HepG2 (cell line): ENCODE data around the gene MYOM1. TPM values are rescaled to one million over a fixed set of nuclear protein-coding genes. Genes with fewer than 3 reads are reported as not detected.
A peak's percentile ranks its signal among the peaks of the same experiment; 100 is the strongest.

Experiments
- ARNT2 ChIP-seq: sonication (generic); formaldehyde crosslinking; IDR thresholded peaks from 2 replicates; pipeline ENCODE4 v1.8.0; 2022; ENCODE audit warnings: mild to moderate bottlenecking, low read depth, missing genetic modification reagents, moderate library complexity
- CEBPG ChIP-seq: IDR thresholded peaks from 2 replicates; pipeline ENCODE4 v1.6.1; 2016
- EED ChIP-seq: sonication (generic); formaldehyde crosslinking; IDR thresholded peaks from 2 replicates; pipeline ENCODE4 v1.5.0; 2020; ENCODE audit warnings: mild to moderate bottlenecking, missing genetic modification reagents
- ERF ChIP-seq: IDR thresholded peaks from 2 replicates; pipeline ENCODE4 v1.6.1; 2018; ENCODE audit warnings: missing biosample characterization, missing genetic modification reagents
- EZH2 ChIP-seq: conservative IDR thresholded peaks from 2 replicates; pipeline ENCODE4 v1.6.1; 2012; ENCODE audit warnings: mild to moderate bottlenecking, low read depth, low read length, moderate library complexity
- FOXA1 ChIP-seq, 2 experiments: fragments of 450-650 bp in 1 of 2; sonication (generic) in 1 of 2; formaldehyde crosslinking in 1 of 2; IDR thresholded peaks; 2 replicates each; pipeline versions ENCODE4 v1.4.0 to v1.6.1; 2016 to 2020; ENCODE audit warnings: missing genetic modification reagents in 1 of 2
- HOMEZ ChIP-seq: IDR thresholded peaks from 2 replicates; pipeline ENCODE4 v1.6.1; 2016; ENCODE audit warnings: low read depth
- KDM4B ChIP-seq: sonication (generic); formaldehyde crosslinking; IDR thresholded peaks from 2 replicates; pipeline ENCODE4 v1.4.0; 2020; ENCODE audit warnings: missing genetic modification reagents
- KLF9 ChIP-seq: IDR thresholded peaks from 2 replicates; pipeline ENCODE4 v1.6.1; 2016; ENCODE audit warnings: low read depth
- NFIC ChIP-seq: IDR thresholded peaks from 2 replicates; pipeline ENCODE4 v1.6.1; 2012; ENCODE audit warnings: mild to moderate bottlenecking, low read length, inconsistent platforms
- NR3C1 ChIP-seq: sonication (generic); formaldehyde crosslinking; IDR thresholded peaks from 2 replicates; pipeline ENCODE4 v1.4.0; 2020; ENCODE audit warnings: missing genetic modification reagents
- NRL ChIP-seq: sonication (generic); formaldehyde crosslinking; IDR thresholded peaks from 2 replicates; pipeline ENCODE4 v1.5.0; 2020; ENCODE audit warnings: missing genetic modification reagents, mild to moderate bottlenecking, moderate library complexity, borderline replicate concordance
- RBFOX2 ChIP-seq: fragments of 200-400 bp; formaldehyde crosslinking; IDR thresholded peaks from 2 replicates; pipeline ENCODE4 v1.6.1; 2017; ENCODE audit warnings: low read depth, mild to moderate bottlenecking, low read length
- SOX6 ChIP-seq, 2 experiments: fragments of 450-650 bp in 1 of 2; sonication (generic) in 1 of 2; formaldehyde crosslinking in 1 of 2; IDR thresholded peaks; 2 replicates each; pipeline versions ENCODE4 v1.4.0 to v1.6.1; 2017 to 2020; ENCODE audit warnings: antibody characterized with exemption in 1 of 2, mild to moderate bottlenecking in 1 of 2, missing genetic modification reagents in 1 of 2
- SSRP1 ChIP-seq: IDR thresholded peaks from 2 replicates; pipeline ENCODE4 v1.6.1; 2016; ENCODE audit warnings: control low read depth
- TARDBP ChIP-seq: sonication (generic); formaldehyde crosslinking; IDR thresholded peaks from 2 replicates; pipeline ENCODE4 v1.8.0; 2022; ENCODE audit warnings: mild to moderate bottlenecking, missing genetic modification reagents
- TFAP4 ChIP-seq: sonication (generic); IDR thresholded peaks from 2 replicates; pipeline ENCODE4 v1.6.1; 2016; ENCODE audit warnings: low read depth, borderline replicate concordance
- TFDP1 ChIP-seq: IDR thresholded peaks from 2 replicates; pipeline ENCODE4 v1.6.1; 2016; ENCODE audit warnings: missing compliant biosample characterization, missing genetic modification reagents, borderline replicate concordance
- ZBTB39 ChIP-seq: sonication (generic); formaldehyde crosslinking; IDR thresholded peaks from 2 replicates; pipeline ENCODE4 v1.5.0; 2020; ENCODE audit warnings: missing genetic modification reagents
- ZNF263 ChIP-seq: sonication (generic); formaldehyde crosslinking; IDR thresholded peaks from 2 replicates; pipeline ENCODE4 v1.4.0; 2020; ENCODE audit warnings: missing genetic modification reagents
- ZNF501 ChIP-seq: sonication (generic); formaldehyde crosslinking; IDR thresholded peaks from 2 replicates; pipeline ENCODE4 v1.5.1; 2020; ENCODE audit warnings: mild to moderate bottlenecking, moderate library complexity, missing genetic modification reagents
- ZNF597 ChIP-seq: sonication (generic); formaldehyde crosslinking; IDR thresholded peaks from 2 replicates; pipeline ENCODE4 v1.5.0; 2020; ENCODE audit warnings: missing genetic modification reagents
- ZNF724P ChIP-seq: sonication (generic); formaldehyde crosslinking; IDR thresholded peaks from 2 replicates; pipeline ENCODE4 v1.8.0; 2022; ENCODE audit warnings: missing genetic modification reagents, borderline replicate concordance
- polyA plus RNA-seq, 8 experiments: library from polyadenylated mRNA; depleted of rRNA in 3 of 8; stranded (reverse) in 7 of 8; unstranded in 1 of 8; fragments of >200 nt; fragmentation: Illumina TruSeq in 4 of 8; extraction: Trizol in 4 of 8; gene quantifications; 2 replicates each; pipeline versions ENCODE4 v1.2.1 to v1.2.3, GENCODE V29; 2011 to 2016; ENCODE audit warnings: low read depth in 4 of 8, missing spikeins in 1 of 8, mixed read lengths in 1 of 8; ENCODE audit not compliant: insufficient read depth in 1 of 8
- total RNA-seq, 5 experiments: library from RNA; depleted of rRNA; stranded (reverse); fragments of >200 nt; fragmentation: Illumina TruSeq; extraction: Trizol; gene quantifications; 2 replicates each; pipeline ENCODE4 v1.2.3, GENCODE V29; 2016; ENCODE audit warnings: low read depth in 1 of 5

Gene MYOM1
- total and polyA plus RNA-seq, 2 of the 13 experiments (the other 11 are each of a cell fraction or from before 2014, with no cell fraction given): 0.46 to 0.98 TPM

GRCh38 chr18:3129053-3129864 lies 90.5 kb downstream of the MYOM1 start (continued):
- TF ChIP-seq ZNF724P (CRISPR knock-in tag) (no peak), NFIC (no peak), TFDP1 (CRISPR knock-in tag) (peak; percentile 32; the same call in 1 of the 2 replicates), FOXA1 (IDR thresholded peaks at IDR 0.05) (no peak), FOXA1 (CRISPR knock-in tag; IDR thresholded peaks at IDR 0.05) (no peak), TARDBP (CRISPR knock-in tag) (peak; percentile 57; the same call in 1 of the 2 replicates), ERF (CRISPR knock-in tag) (peak; percentile 65; the same call in 1 of the 2 replicates), TFAP4 (peak; percentile 75; the same call in 1 of the 2 replicates), KLF9 (0 out of 2 replicates have a peak, but pooled peaks have one; percentile 24), EED (0 out of 2 replicates have a peak, but pooled peaks have one; percentile 32), RBFOX2 (no peak), HOMEZ (CRISPR knock-in tag) (peak; percentile 63; the same call in 1 of the 2 replicates), NRL (CRISPR knock-in tag) (no peak), EZH2 (no peak), ZNF501 (CRISPR knock-in tag) (peak; percentile 39; the same call in 1 of the 2 replicates), NR3C1 (no peak), KDM4B (peak; percentile 71; the same call in 1 of the 2 replicates), CEBPG (CRISPR knock-in tag) (peak; percentile 25; the same call in 1 of the 2 replicates), SSRP1 (CRISPR knock-in tag) (0 out of 2 replicates have a peak, but pooled peaks have one; percentile 86), ZNF263 (CRISPR knock-in tag) (peak; percentile 32; the same call in 1 of the 2 replicates), ZNF597 (no peak), ARNT2 (CRISPR knock-in tag) (0 out of 2 replicates have a peak, but pooled peaks have one; percentile 26), ZBTB39 (CRISPR knock-in tag) (0 out of 2 replicates have a peak, but pooled peaks have one; percentile 51), SOX6 (IDR thresholded peaks at IDR 0.05) (no peak), SOX6 (CRISPR knock-in tag; IDR thresholded peaks at IDR 0.05) (peak; percentile 68)
